ENCODE data around the gene TMEM147. TPM values are rescaled to one million over a fixed set of nuclear protein-coding genes. Genes with fewer than 3 reads are reported as not detected.

TMEM147 gene
- total RNA-seq, 2 experiments from 2014 or later = 20.3 to 22.0 TPM

- DNase-seq = no peak
- Mint-ChIP-seq H3K4me1 (ENCODE audit: low read depth) (no peaks in the 10 kb centered on the region), H3K36me3 (ENCODE audit: low read depth) (no peaks in the 10 kb centered on the region), H3K4me3 (no peak overlapping the region), H3K27ac (no peak overlapping the region), H3K9me3 (no peaks in the 10 kb centered on the region), H3K27me3 (peaks cover 35% of the 10 kb centered on the region)
- Histone ChIP-seq H3K27me3 (ENCODE audit: control insufficient read depth in 1 of 2, insufficient read depth in 2 of 2, low read length in 2 of 2) (peaks cover 4 to 12% of the 10 kb centered on the region in 2 experiments), H3K36me3 (ENCODE audit: insufficient read depth, low read length) (no peaks in the 10 kb centered on the region), H3K9me3 (ENCODE audit: control insufficient read depth in 1 of 2, insufficient read depth in 1 of 2, low read length in 2 of 2) (no peaks in the 10 kb centered on the region), H3K4me1 (ENCODE audit: insufficient read depth, low read length) (peaks cover 4% of the 10 kb centered on the region), H3K4me3 (ENCODE audit: low read length) (no peak overlapping the region), H3K27ac (ENCODE audit: low read depth in 1 of 2, low read length in 2 of 2) (no peak overlapping the region)
- ATAC-seq (ENCODE audit: poor library complexity) = no peak
- TF ChIP-seq, protein P1, sequence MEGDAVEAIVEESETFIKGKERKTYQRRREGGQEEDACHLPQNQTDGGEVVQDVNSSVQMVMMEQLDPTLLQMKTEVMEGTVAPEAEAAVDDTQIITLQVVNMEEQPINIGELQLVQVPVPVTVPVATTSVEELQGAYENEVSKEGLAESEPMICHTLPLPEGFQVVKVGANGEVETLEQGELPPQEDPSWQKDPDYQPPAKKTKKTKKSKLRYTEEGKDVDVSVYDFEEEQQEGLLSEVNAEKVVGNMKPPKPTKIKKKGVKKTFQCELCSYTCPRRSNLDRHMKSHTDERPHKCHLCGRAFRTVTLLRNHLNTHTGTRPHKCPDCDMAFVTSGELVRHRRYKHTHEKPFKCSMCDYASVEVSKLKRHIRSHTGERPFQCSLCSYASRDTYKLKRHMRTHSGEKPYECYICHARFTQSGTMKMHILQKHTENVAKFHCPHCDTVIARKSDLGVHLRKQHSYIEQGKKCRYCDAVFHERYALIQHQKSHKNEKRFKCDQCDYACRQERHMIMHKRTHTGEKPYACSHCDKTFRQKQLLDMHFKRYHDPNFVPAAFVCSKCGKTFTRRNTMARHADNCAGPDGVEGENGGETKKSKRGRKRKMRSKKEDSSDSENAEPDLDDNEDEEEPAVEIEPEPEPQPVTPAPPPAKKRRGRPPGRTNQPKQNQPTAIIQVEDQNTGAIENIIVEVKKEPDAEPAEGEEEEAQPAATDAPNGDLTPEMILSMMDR (IDR thresholded peaks at IDR 0.05) = no peak
- intact Hi-C loops (cut with DNase I, micrococcal nuclease) = no loop called here
- POLR2A ChIA-PET = no interaction called here
- CTCF ChIA-PET = no interaction called here
Observed at GRCh38 chr19:35502751-35503150, 42.7 kb upstream of the TMEM147 start.

GRCh38 chr19:35506011-35506410 is 39.4 kb upstream of the TMEM147 start:
- intact Hi-C loops (cut with DNase I, micrococcal nuclease) = no loop called here
- Histone ChIP-seq H3K9me3 (ENCODE audit: control insufficient read depth in 1 of 2, insufficient read depth in 1 of 2, low read length in 2 of 2) (peaks cover 0 to 3% of the 10 kb centered on the region in 2 experiments), H3K27me3 (ENCODE audit: control insufficient read depth in 1 of 2, insufficient read depth in 2 of 2, low read length in 2 of 2) (peaks cover 21 to 26% of the 10 kb centered on the region in 2 experiments), H3K27ac (ENCODE audit: low read depth in 1 of 2, low read length in 2 of 2) (no peak overlapping the region), H3K4me3 (ENCODE audit: low read length) (no peak overlapping the region), H3K4me1 (ENCODE audit: insufficient read depth, low read length) (peaks cover 25% of the 10 kb centered on the region), H3K36me3 (ENCODE audit: insufficient read depth, low read length) (no peaks in the 10 kb centered on the region)
- ChIA-PET CTCF (interaction anchor here (0.6 to 1.3 kb wide), 2 partner anchors 11 to 98 kb away, joined by 3 read pairs; no protein-coding TSS in a partner anchor), POLR2A (no interaction called here)
- H3K4me1 Mint-ChIP-seq (ENCODE audit: low read depth) = peaks cover 17% of the 10 kb centered on the region
- H3K27ac Mint-ChIP-seq = no peak overlapping the region
- H3K9me3 Mint-ChIP-seq = no peaks in the 10 kb centered on the region
- H3K27me3 Mint-ChIP-seq = peaks cover 63% of the 10 kb centered on the region
- no peak for DNase-seq
- H3K36me3 Mint-ChIP-seq (ENCODE audit: low read depth) = no peaks in the 10 kb centered on the region
- ATAC-seq (ENCODE audit: poor library complexity) = no peak
- H3K4me3 Mint-ChIP-seq = no peak overlapping the region
- TF ChIP-seq, protein P1 (IDR thresholded peaks at IDR 0.05) = no peak

- Mint-ChIP-seq H3K36me3 (ENCODE audit: low read depth) (no peaks in the 10 kb centered on the region), H3K27me3 (peaks cover 75% of the 10 kb centered on the region), H3K9me3 (no peaks in the 10 kb centered on the region), H3K4me3 (no peak overlapping the region), H3K27ac (no peak overlapping the region), H3K4me1 (ENCODE audit: low read depth) (peaks cover 17% of the 10 kb centered on the region)
- Histone ChIP-seq H3K27me3 (ENCODE audit: control insufficient read depth in 1 of 2, insufficient read depth in 2 of 2, low read length in 2 of 2) (peaks cover 26% of the 10 kb centered on the region in 2 experiments), H3K36me3 (ENCODE audit: insufficient read depth, low read length) (no peaks in the 10 kb centered on the region), H3K27ac (ENCODE audit: low read depth in 1 of 2, low read length in 2 of 2) (no peak overlapping the region), H3K9me3 (ENCODE audit: control insufficient read depth in 1 of 2, insufficient read depth in 1 of 2, low read length in 2 of 2) (peaks cover 0 to 3% of the 10 kb centered on the region in 2 experiments), H3K4me3 (ENCODE audit: low read length) (no peak overlapping the region), H3K4me1 (ENCODE audit: insufficient read depth, low read length) (peaks cover 20% of the 10 kb centered on the region)
- ATAC-seq (ENCODE audit: poor library complexity) (no peak), DNase-seq (no peak)
- intact Hi-C loops (cut with DNase I, micrococcal nuclease) = no loop called here
- ChIA-PET POLR2A (no interaction called here), CTCF (no interaction called here)
- TF ChIP-seq, protein P1 (IDR thresholded peaks at IDR 0.05) = no peak
Observed at GRCh38 chr19:35507561-35507960, 37.9 kb upstream of the TMEM147 start.
